Stimulated activated naive B cell treated with anti-CD40 and anti-IgM and Interleukin-4, amounts not matched to agents 10 μg/mL and 1 μg/mL and 100 μg/mL, for 72 hours (primary cell): ENCODE measurements around the gene PKM.
"Not testable (repeated sequence)": the region's sequence is repeated elsewhere in the genome, so short reads cannot be mapped to it uniquely, and the experiment has no call there.

Source experiments
- ATAC-seq, 2 donors: fragments of 150-1000 bp; cut with Tn5 transposase; replicated peaks; 2 replicates each; pipeline ENCODE4 v1.10.0; 2021; ENCODE audit warnings: moderate library complexity in 1 of 2
- DNase-seq: peaks from one replicate; pipeline ENCODE4 v3.0.0; 2021
- H3K27ac Mint-ChIP-seq: one replicate; pipeline ENCODE4 v1.8.0; 2022; ENCODE audit warnings: mild to moderate bottlenecking, mixed read lengths
- H3K27me3 Mint-ChIP-seq, 2 donors: one replicate each; pipeline ENCODE4 v1.8.0; 2022; ENCODE audit warnings: mixed read lengths in 2 of 2
- H3K36me3 Mint-ChIP-seq, 2 donors: one replicate each; pipeline ENCODE4 v1.8.0; 2022; ENCODE audit warnings: mixed read lengths in 2 of 2, mild to moderate bottlenecking in 1 of 2
- H3K4me1 Mint-ChIP-seq, 2 donors: one replicate each; pipeline ENCODE4 v1.8.0; 2022; ENCODE audit warnings: mixed read lengths in 2 of 2, mild to moderate bottlenecking in 1 of 2
- H3K4me3 Mint-ChIP-seq, 2 donors: one replicate each; pipeline ENCODE4 v1.8.0; 2022; ENCODE audit warnings: mild to moderate bottlenecking in 2 of 2, mixed read lengths in 2 of 2, moderate library complexity in 1 of 2
- H3K9me3 Mint-ChIP-seq, 2 donors: one replicate each; pipeline ENCODE4 v1.8.0; 2022; ENCODE audit warnings: mixed read lengths in 2 of 2, mild to moderate bottlenecking in 1 of 2

Gene PKM

DNA sequence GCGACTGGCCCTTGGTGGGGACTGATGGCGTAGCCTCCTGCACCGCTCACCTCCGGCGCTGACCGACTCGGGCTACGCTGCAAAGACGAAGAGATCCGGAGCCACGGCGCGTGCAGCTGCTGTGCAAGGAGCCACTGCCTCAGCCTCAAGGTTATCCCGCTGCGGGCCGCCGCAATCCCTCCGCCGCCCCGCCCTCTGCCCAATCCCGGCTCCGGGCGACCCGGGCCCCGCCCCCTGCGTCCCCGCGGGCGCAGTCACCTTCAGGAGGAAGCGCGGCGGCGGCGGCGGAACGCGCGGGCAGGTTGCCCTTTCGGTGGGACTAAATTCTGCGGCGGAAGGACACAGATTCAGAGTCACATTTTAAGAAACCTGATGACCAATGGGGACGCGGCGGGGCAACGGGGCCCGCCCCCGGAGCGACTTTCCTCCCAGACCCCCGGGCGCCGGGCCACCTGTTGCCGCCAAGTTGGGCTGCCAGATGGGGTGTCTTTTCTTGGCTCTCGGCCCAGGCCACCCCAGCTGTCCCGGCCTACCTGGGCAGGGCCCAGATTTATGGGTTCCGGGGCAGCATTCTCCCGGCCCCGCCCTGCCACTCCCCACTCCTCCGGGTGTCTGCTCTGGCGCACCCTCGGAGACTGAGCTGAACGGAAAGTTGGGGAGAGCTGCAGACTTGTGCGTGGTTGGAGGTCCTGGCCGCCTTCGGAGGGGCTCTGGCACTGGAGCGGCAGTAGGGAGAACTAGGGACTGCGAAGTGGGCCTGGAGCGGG is at the start of gene PKM:
PKM (minus strand) TSS at position 125 of the 767 bp plus-strand sequence. CDS start 12,093 bp downstream, outside the sequence.
- Mint-ChIP-seq H3K4me1 (peaks cover 18 to 52% of the 10 kb centered on the region in 2 donors), H3K9me3 (no peaks in the 10 kb centered on the region), H3K27me3 (no peaks in the 10 kb centered on the region), H3K36me3 (peaks cover 27 to 33% of the 10 kb centered on the region in 2 donors), H3K27ac (peak within 1 kb of the TSS; percentile 98), H3K4me3 (peak within 1 kb of the TSS; percentile 94 to 95)
- ATAC-seq (peak; percentile 33 to 54), DNase-seq (peak; percentile 97)

DNA sequence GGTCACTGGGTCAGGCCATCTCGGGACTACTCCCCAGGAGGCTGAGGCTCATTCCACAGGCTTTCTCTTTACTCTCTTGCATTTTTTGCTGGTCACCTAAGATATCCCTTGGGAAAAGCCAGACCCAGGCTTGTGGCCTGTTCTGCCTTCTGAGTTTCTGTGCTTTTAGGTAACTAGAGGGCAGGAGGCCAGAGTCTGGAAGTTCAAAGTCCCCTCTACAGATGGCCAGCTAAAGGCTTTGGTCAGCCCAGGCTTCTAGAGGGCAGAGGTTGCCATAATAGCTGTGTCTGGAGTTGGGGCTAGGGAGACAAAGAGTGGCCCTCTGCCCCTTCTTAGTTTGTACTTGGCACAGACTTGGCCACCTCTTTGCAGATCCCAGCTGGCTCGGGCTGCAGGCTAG is 49.8 kb upstream of the PKM start:
- H3K27ac Mint-ChIP-seq, result no peak overlapping the region
- no peak for DNase-seq
- no peak for ATAC-seq
- H3K9me3 Mint-ChIP-seq, result no peaks in the 10 kb centered on the region
- H3K36me3 Mint-ChIP-seq, result no peaks in the 10 kb centered on the region
- no peak overlapping the region for H3K4me3 Mint-ChIP-seq
- no peaks in the 10 kb centered on the region for H3K27me3 Mint-ChIP-seq
- no peaks in the 10 kb centered on the region for H3K4me1 Mint-ChIP-seq

DNA sequence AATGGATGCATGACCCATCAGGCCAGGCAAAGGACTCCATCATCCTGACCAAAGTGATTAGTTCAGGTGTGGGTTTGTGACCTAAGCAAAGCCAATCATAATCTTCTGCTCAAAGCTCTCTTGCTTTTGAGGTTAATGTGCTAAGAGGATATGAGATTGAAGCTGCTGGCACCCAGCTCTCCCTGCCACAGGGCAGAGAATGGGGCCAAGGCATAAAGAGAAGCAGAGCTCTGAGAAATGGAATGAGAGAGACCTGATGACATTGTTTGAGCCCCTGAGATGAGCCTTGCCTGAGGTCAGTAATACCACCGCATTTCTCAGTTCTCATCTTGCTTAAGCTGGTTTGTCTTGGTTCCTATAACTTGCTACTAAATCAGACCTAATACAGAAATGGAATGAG is 47.7 kb upstream of the PKM start:
- H3K27ac Mint-ChIP-seq, result no peak overlapping the region

DNA sequence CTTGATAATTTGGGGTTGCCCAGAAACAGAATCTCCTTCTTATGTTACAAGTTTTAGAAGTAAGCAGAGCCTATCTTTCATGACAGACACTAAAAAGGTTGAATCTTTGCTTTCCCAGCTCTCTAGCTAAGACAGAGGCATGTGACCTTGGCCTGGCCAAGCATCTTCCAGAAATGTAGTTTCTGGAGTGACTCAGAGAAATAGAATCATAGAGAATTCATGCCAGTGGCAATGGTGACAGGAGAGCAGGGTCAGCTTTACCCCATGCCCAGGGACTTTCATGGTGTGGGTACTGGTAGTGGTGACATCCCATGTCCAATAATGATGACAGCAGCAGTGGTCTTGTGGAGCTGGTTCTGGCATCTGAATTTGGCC is 45.3 kb upstream of the PKM start:
- peaks cover 15 to 18% of the 10 kb centered on the region in 2 donors for H3K4me1 Mint-ChIP-seq
- H3K27me3 Mint-ChIP-seq, result no peaks in the 10 kb centered on the region
- no peak for DNase-seq
- no peak overlapping the region for H3K27ac Mint-ChIP-seq
- H3K9me3 Mint-ChIP-seq, result no peaks in the 10 kb centered on the region
- ATAC-seq, result no peak
- H3K4me3 Mint-ChIP-seq, result no peak overlapping the region
- no peaks in the 10 kb centered on the region for H3K36me3 Mint-ChIP-seq

More for the DNA sequence above, 47.7 kb upstream of the PKM start:
- ATAC-seq (peak; percentile 54 to 64), DNase-seq (no peak)
- Mint-ChIP-seq H3K9me3 (no peaks in the 10 kb centered on the region), H3K27me3 (no peaks in the 10 kb centered on the region), H3K4me1 (peaks cover 3 to 5% of the 10 kb centered on the region in 2 donors), H3K4me3 (no peak overlapping the region), H3K36me3 (no peaks in the 10 kb centered on the region)

DNA sequence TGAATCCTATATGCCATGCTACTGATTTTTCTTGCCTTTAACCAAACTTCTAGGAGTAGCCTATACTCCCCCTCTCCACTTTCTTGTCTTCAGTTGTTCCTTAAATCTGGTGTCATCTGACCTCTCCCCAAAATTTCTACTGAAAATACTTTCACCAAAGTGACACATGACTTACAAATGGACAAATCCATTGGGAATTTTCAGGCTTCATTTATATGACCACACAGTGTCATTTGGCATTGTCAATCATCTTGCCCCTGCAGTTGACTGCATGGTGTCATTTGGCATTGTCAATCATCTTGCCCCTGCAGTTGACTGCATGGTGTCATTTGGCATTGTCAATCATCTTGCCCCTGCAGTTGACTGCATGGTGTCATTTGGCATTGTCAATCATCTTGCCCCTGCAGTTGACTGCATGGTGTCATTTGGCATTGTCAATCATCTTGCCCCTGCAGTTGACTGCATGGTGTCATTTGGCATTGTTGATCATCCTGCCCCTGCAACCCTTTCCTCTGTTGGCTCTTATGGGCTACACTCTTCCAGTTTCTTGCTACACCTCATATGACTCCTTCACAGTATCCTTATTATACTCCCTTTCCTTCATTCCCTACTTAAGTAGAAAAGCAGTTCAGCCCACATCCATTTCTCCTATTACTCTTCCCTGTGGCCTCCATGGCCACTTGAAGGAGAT is 44.8 kb upstream of the PKM start:
- not testable (repeated sequence) for H3K27me3 Mint-ChIP-seq, H3K9me3 Mint-ChIP-seq, ATAC-seq, DNase-seq, H3K4me3 Mint-ChIP-seq, H3K36me3 Mint-ChIP-seq, H3K27ac Mint-ChIP-seq
- peaks cover 20 to 24% of the 10 kb centered on the region in 2 donors for H3K4me1 Mint-ChIP-seq

DNA sequence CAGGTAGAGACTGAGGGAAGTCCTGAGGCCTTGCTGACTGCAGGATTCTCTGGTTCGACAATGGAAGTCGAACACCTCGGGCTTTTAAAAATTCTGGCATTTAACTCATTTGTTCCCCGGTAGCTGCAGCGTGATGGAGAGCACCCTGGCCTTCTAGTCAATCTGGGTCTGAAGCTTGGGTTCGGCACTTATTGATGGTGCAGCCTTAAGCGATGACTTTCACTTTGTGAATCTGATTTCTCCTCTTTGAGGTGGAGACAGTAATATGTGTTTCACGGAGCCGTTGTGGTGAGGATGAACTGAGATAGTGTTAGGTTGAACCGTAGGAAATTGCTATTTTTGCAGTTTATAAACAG is 42.0 kb upstream of the PKM start:
- Mint-ChIP-seq H3K27me3 (no peaks in the 10 kb centered on the region), H3K36me3 (peaks cover 7 to 15% of the 10 kb centered on the region in 2 donors), H3K9me3 (no peaks in the 10 kb centered on the region), H3K27ac (peak overlapping the region; percentile 92), H3K4me1 (peaks cover 27 to 41% of the 10 kb centered on the region in 2 donors), H3K4me3 (peak overlapping the region; percentile 85 to 88)
- ATAC-seq (no peak), DNase-seq (no peak)

DNA sequence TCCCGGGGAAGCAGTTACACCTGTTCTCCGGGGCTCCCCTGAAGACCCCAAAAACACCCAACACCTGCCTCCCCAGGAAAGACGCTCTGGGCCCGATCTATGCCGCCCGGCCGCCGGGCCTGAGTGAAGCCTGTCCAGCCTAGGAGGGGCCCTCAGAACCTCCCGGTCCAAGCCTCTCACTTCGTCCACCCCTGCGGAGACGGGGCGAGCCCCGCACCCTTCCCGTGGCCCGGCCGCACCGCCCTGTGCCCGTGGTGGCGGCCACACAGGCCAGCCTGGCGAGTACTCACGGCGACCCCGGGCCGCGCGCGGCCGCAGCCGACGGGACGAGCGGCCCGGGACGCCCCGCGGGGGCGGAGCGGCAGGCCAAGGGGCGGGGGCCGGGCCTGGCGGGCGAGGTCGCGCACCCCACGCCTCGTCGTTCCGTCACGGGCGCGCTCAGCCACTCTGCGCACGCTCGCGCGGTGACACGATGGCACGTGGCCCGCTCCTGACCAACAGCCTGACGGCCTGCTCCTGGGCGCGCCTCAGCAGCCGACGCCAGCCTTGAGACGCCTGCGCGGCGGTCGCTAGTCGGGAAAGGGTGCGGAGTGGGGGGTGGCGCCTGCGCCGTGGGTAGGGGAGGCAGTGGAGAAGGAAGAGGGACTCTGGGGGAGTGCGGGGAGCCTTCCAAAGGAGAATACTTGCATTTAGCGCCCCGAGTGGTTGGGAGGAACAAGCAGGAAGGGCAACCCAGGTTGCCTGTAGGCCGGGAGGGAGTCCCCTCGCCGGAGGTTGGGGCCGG is 41.4 kb upstream of the PKM start, which contains the start of gene PARP6:
PARP6 (minus strand) TSS at position 342 of the 784 bp plus-strand sequence. CDS start 5,077 bp downstream, outside the sequence.
- Mint-ChIP-seq H3K9me3 (no peaks in the 10 kb centered on the region), H3K27ac (peak within 1 kb of the TSS; percentile 93), H3K27me3 (no peaks in the 10 kb centered on the region), H3K4me3 (peak within 1 kb of the TSS; percentile 88 to 93), H3K4me1 (peaks cover 27 to 41% of the 10 kb centered on the region in 2 donors), H3K36me3 (peaks cover 8 to 15% of the 10 kb centered on the region in 2 donors)
- ATAC-seq, result peak; percentile 97 to 98
- peak; percentile 100 for DNase-seq

DNA sequence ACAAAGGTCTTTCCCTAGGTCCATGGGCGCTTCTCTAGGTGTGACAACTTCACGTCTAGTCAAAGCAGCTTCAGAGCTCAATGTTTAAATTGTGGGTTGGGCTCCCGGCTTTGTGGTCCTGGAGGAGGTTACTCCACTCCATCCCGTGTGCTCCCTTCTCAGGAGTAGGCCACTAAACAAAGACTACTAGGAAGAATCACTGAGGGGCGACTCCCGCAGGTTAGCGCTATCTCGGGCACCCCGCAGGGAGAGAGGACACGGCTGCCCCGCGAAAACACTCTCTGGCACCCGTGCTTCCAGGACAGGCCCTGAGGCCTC is 40.9 kb upstream of the PKM start:
- ATAC-seq, result peak; percentile 10 to 18
- peaks cover 12 to 20% of the 10 kb centered on the region in 2 donors for H3K36me3 Mint-ChIP-seq
- peak overlapping the region; percentile 93 for H3K27ac Mint-ChIP-seq
- H3K9me3 Mint-ChIP-seq, result no peaks in the 10 kb centered on the region
- H3K4me3 Mint-ChIP-seq, result peak overlapping the region; percentile 88 to 93
- DNase-seq, result no peak
- no peaks in the 10 kb centered on the region for H3K27me3 Mint-ChIP-seq
- H3K4me1 Mint-ChIP-seq, result peaks cover 27 to 41% of the 10 kb centered on the region in 2 donors

DNA sequence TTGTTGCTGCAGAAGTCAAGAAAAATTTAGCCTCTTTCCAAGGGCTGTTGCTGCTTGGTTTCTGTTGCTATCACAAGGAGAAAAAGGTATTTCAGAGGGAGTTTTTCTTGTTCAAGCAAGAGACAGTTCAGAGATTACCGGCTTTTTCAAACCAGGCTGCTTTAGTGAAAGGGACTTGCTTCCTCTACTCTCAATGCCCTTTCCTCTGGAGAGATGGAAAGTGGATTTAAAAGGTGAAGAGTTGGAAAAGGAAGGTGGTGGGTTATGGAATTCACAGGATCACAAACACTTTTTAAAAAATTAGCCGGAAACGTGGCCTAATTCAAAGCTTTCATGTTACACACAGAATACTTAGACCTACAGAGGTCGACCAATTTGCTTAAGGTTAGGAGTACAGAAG is 40.2 kb upstream of the PKM start:
- Mint-ChIP-seq H3K4me3 (peak overlapping the region; percentile 88 to 93), H3K36me3 (peaks cover 12 to 20% of the 10 kb centered on the region in 2 donors), H3K27ac (peak overlapping the region; percentile 93), H3K9me3 (no peaks in the 10 kb centered on the region), H3K27me3 (no peaks in the 10 kb centered on the region), H3K4me1 (peaks cover 27 to 41% of the 10 kb centered on the region in 2 donors)
- DNase-seq (no peak), ATAC-seq (no peak)

DNA sequence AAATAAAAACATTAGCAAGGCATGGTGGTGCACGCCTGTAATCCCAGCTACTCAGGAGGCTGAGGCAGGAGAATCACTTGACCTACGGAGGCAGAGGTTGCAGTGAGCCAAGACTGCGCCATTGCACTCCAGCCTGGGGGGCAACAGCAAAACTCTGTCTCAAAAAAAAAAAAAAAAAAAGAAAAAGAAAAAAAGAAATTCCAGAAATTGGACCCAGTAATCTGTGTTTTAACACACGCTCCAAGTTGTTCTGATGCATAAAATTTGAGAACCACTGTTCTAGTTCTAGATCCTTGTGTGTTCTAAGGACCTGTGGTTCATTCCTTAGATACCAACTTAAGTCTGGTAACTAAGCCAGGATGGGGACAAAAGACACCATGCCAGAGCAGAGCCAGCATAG is 38.7 kb upstream of the PKM start:
- peaks cover 21 to 31% of the 10 kb centered on the region in 2 donors for H3K36me3 Mint-ChIP-seq
- no peak for ATAC-seq
- H3K27me3 Mint-ChIP-seq, result no peaks in the 10 kb centered on the region
- H3K27ac Mint-ChIP-seq, result no peak overlapping the region
- H3K4me1 Mint-ChIP-seq, result peaks cover 30 to 52% of the 10 kb centered on the region in 2 donors
- H3K9me3 Mint-ChIP-seq, result no peaks in the 10 kb centered on the region
- no peak overlapping the region for H3K4me3 Mint-ChIP-seq
- DNase-seq, result no peak

DNA sequence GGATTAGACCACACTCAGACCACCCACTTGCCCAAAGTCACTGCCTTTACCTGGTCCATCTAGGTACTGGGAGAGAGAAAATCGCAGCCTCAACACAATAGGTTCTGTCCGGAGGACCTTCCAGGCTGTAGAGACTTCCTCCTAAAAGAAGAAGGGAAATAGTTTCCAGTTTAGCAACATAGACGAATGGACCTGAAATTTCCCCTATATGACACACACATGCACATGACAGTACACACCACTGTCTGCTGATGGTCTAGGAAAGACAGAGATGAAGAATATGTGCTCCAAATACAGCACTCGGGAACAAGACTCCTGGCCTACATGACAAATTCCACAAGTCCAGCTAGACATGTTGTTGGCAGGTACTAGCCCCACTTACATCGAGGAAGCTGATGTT is 34.0 kb upstream of the PKM start:
- H3K27me3 Mint-ChIP-seq, result no peaks in the 10 kb centered on the region
- H3K4me1 Mint-ChIP-seq, result peaks cover 19 to 47% of the 10 kb centered on the region in 2 donors
- no peak overlapping the region for H3K27ac Mint-ChIP-seq
- ATAC-seq (no peak), DNase-seq (no peak)
- no peak overlapping the region for H3K4me3 Mint-ChIP-seq
- H3K36me3 Mint-ChIP-seq, result peaks cover 54 to 69% of the 10 kb centered on the region in 2 donors
- H3K9me3 Mint-ChIP-seq, result no peaks in the 10 kb centered on the region

DNA sequence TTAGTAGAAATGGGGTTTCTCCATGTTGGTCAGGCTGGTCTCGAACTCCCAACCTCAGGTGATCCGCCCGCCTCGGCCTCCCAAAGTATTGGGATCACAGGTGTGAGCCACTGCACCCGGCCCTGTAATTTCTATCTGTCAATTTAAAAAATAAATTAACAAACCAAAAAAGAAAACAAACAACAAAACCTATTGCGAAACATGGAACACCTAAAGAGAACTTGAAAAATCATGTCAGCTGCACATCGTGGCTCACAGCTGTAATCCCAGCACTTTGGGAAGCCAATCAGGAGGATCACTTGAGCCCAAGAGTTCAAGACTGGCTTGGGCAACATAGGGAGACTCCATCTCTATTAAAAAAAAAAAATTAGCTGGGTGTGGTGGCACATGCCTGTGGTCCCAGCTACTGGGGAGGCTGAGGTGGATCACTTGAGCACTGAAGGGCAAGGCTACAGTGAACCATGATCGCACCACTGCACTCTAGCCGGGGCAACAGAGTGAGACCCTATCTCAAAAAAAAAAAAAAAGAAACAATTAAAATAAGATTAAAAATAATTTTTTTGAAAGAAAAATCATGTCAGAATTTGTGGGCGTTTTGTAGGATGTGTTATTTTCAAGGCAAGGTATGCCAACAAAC is 21.8 kb upstream of the PKM start:
- Mint-ChIP-seq H3K4me3 (no peak overlapping the region), H3K9me3 (no peaks in the 10 kb centered on the region), H3K27ac (no peak overlapping the region), H3K36me3 (peaks cover 45 to 70% of the 10 kb centered on the region in 2 donors), H3K4me1 (peaks cover 0 to 2% of the 10 kb centered on the region in 2 donors), H3K27me3 (no peaks in the 10 kb centered on the region)
- ATAC-seq (no peak), DNase-seq (no peak)

DNA sequence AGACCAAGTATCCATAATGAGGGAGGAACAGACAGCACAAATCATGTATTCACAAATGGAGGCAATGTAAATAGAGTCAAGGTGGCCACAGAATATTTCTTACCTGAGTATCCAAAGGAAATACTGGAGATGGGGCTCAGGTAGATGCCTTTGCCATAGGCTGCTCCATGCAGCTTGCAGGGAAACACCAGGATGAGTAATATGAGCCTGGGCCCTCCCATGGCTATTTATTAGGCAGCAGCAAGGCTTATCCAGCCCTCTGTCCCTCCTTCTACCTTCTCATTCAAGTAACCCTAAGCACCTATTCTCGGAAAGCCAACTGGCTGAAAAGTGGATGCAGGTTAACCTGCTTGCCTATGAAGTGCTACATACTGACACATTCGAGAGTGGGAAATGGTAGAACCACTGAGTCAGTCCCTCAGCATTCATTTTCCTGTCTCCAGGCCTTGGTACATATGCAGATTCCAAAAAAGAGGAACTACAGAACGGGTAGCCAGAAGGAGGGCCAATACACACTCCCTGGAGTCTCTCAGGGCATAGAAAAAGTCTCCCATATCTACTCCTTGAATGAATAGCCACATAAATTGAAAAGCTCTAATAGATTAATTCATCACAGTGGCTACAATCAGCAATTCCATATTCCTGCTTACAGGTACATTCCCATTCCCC is 18.3 kb upstream of the PKM start:
- no peak for DNase-seq
- Mint-ChIP-seq H3K4me3 (no peak overlapping the region), H3K4me1 (peaks cover 0 to 2% of the 10 kb centered on the region in 2 donors), H3K27ac (no peak overlapping the region), H3K27me3 (no peaks in the 10 kb centered on the region), H3K9me3 (no peaks in the 10 kb centered on the region), H3K36me3 (peaks cover 40 to 58% of the 10 kb centered on the region in 2 donors)
- ATAC-seq, result no peak
